ENCODE results near the gene CXXC5. TPM values are rescaled to one million over a fixed set of nuclear protein-coding genes. Genes with fewer than 3 reads are reported as not detected.

CXXC5 gene
- total and polyA plus RNA-seq, 9 of the 15 experiments (the other 6 are each of a cell fraction or from before 2014, with no cell fraction given), result 1.9 to 123 (median 45.8) TPM

DNA sequence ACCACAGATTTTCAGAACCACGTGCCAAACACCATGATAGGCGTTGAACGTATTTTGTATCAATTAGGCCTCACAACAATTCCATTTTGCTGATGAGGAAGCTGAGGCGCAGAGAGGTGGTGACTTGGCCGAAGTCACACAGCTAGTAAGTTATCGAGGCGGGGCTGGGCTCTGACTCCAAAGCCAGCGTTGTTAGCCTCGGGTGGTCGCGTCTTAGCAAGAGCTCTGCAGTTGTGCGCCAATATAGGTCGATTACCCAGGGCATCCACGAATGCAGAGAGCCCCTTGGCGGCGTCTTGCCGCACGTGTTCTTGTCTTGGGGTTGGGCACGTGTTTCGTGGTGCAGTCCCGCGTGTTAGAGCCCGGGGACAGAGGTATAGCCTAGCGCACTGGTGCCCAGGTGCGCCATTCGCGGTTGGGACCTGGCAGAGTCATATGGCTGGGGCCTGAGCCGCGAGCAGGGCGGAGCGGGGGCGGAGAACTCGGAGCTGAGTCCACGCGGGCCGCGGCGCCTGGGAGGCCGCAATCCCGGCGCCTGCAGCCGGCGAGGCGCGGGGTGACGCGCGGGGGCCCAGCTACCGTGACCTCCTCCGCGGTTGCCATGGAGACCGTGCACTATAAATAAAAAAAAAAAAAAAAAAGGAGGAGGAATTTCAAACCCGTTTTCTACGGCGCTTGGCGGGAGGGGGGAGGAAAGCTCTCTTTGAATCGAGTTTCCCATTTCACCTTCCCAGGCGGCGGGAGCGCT is 62.3 kb downstream of the CXXC5 start (continued):
- TF ChIP-seq MTF1 (CRISPR knock-in tag; IDR thresholded peaks at IDR 0.05; ENCODE audit: borderline replicate concordance) (no peak), POLR3A (IDR thresholded peaks at IDR 0.05; ENCODE audit: borderline replicate concordance, extremely low read depth, insufficient read depth, insufficient read length) (no peak), KLF6 (CRISPR knock-in tag; IDR thresholded peaks at IDR 0.05; ENCODE audit: borderline replicate concordance) (no peak), CBX1 (IDR thresholded peaks at IDR 0.05; ENCODE audit: low read depth) (no peak), NFXL1 (CRISPR knock-in tag; IDR thresholded peaks at IDR 0.05) (no peak)
- TF ChIP-seq, protein P1, sequence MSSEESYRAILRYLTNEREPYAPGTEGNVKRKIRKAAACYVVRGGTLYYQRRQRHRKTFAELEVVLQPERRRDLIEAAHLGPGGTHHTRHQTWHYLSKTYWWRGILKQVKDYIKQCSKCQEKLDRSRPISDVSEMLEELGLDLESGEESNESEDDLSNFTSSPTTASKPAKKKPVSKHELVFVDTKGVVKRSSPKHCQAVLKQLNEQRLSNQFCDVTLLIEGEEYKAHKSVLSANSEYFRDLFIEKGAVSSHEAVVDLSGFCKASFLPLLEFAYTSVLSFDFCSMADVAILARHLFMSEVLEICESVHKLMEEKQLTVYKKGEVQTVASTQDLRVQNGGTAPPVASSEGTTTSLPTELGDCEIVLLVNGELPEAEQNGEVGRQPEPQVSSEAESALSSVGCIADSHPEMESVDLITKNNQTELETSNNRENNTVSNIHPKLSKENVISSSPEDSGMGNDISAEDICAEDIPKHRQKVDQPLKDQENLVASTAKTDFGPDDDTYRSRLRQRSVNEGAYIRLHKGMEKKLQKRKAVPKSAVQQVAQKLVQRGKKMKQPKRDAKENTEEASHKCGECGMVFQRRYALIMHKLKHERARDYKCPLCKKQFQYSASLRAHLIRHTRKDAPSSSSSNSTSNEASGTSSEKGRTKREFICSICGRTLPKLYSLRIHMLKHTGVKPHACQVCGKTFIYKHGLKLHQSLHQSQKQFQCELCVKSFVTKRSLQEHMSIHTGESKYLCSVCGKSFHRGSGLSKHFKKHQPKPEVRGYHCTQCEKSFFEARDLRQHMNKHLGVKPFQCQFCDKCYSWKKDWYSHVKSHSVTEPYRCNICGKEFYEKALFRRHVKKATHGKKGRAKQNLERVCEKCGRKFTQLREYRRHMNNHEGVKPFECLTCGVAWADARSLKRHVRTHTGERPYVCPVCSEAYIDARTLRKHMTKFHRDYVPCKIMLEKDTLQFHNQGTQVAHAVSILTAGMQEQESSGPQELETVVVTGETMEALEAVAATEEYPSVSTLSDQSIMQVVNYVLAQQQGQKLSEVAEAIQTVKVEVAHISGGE (CRISPR knock-in tag; IDR thresholded peaks at IDR 0.05), result no peak
- TF ChIP-seq, protein P2, sequence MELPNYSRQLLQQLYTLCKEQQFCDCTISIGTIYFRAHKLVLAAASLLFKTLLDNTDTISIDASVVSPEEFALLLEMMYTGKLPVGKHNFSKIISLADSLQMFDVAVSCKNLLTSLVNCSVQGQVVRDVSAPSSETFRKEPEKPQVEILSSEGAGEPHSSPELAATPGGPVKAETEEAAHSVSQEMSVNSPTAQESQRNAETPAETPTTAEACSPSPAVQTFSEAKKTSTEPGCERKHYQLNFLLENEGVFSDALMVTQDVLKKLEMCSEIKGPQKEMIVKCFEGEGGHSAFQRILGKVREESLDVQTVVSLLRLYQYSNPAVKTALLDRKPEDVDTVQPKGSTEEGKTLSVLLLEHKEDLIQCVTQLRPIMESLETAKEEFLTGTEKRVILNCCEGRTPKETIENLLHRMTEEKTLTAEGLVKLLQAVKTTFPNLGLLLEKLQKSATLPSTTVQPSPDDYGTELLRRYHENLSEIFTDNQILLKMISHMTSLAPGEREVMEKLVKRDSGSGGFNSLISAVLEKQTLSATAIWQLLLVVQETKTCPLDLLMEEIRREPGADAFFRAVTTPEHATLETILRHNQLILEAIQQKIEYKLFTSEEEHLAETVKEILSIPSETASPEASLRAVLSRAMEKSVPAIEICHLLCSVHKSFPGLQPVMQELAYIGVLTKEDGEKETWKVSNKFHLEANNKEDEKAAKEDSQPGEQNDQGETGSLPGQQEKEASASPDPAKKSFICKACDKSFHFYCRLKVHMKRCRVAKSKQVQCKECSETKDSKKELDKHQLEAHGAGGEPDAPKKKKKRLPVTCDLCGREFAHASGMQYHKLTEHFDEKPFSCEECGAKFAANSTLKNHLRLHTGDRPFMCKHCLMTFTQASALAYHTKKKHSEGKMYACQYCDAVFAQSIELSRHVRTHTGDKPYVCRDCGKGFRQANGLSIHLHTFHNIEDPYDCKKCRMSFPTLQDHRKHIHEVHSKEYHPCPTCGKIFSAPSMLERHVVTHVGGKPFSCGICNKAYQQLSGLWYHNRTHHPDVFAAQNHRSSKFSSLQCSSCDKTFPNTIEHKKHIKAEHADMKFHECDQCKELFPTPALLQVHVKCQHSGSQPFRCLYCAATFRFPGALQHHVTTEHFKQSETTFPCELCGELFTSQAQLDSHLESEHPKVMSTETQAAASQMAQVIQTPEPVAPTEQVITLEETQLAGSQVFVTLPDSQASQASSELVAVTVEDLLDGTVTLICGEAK (IDR thresholded peaks at IDR 0.05), result no peak
- TF ChIP-seq, protein P2 (CRISPR knock-in tag; IDR thresholded peaks at IDR 0.05), result peak; percentile 56
- TF ChIP-seq, protein P3, sequence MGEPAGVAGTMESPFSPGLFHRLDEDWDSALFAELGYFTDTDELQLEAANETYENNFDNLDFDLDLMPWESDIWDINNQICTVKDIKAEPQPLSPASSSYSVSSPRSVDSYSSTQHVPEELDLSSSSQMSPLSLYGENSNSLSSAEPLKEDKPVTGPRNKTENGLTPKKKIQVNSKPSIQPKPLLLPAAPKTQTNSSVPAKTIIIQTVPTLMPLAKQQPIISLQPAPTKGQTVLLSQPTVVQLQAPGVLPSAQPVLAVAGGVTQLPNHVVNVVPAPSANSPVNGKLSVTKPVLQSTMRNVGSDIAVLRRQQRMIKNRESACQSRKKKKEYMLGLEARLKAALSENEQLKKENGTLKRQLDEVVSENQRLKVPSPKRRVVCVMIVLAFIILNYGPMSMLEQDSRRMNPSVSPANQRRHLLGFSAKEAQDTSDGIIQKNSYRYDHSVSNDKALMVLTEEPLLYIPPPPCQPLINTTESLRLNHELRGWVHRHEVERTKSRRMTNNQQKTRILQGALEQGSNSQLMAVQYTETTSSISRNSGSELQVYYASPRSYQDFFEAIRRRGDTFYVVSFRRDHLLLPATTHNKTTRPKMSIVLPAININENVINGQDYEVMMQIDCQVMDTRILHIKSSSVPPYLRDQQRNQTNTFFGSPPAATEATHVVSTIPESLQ (CRISPR knock-in tag; IDR thresholded peaks at IDR 0.05), result no peak

All from K562 (cell line).